Astrocyte (in vitro differentiated cells and primary cell): ENCODE measurements around the gene MOV10L1. TPM values are rescaled to one million over a fixed set of nuclear protein-coding genes. Genes with fewer than 3 reads are reported as not detected.

Experiments used
- DNase-seq: peaks from one replicate; pipeline ENCODE4 v3.0.0-alpha.2; 2010; ENCODE audit warnings: low read depth
- FAIRE-seq: peaks from 2 replicates; lab custom pipeline; 2011; peaks lifted over from hg19 to GRCh38; lab: Jason Lieb, UNC
- H2AFZ ChIP-seq: 2 replicates; pipeline ENCODE4 v1.6.0; 2012; ENCODE audit warnings: low read depth, low read length, inconsistent platforms
- H3K27ac ChIP-seq: 2 replicates; pipeline ENCODE4 v1.5.1; 2011; ENCODE audit warnings: low read depth, low read length, inconsistent platforms
- H3K27me3 ChIP-seq: 2 replicates; pipeline ENCODE4 v1.6.0; 2011; ENCODE audit warnings: low read length, inconsistent platforms; ENCODE audit not compliant: insufficient read depth
- H3K36me3 ChIP-seq: 2 replicates; pipeline ENCODE4 v1.5.1; 2011; ENCODE audit warnings: low read length, inconsistent platforms; ENCODE audit not compliant: insufficient read depth
- H3K4me1 ChIP-seq: 2 replicates; pipeline ENCODE4 v1.5.1; 2011; ENCODE audit warnings: low read length, inconsistent platforms; ENCODE audit not compliant: insufficient read depth
- H3K4me2 ChIP-seq: 2 replicates; pipeline ENCODE4 v1.6.0; 2012; ENCODE audit warnings: low read length, inconsistent platforms
- H3K4me3 ChIP-seq: 2 replicates; pipeline ENCODE4 v1.5.1; 2011; ENCODE audit warnings: low read depth, mild to moderate bottlenecking, low read length, inconsistent platforms; ENCODE audit not compliant: insufficient read depth
- H3K79me2 ChIP-seq: 2 replicates; pipeline ENCODE4 v1.6.0; 2012; ENCODE audit warnings: mild to moderate bottlenecking, low read length, inconsistent platforms; ENCODE audit not compliant: insufficient read depth
- H3K9ac ChIP-seq: 2 replicates; pipeline ENCODE4 v1.6.0; 2012; ENCODE audit warnings: mild to moderate bottlenecking, low read length, inconsistent platforms
- H3K9me3 ChIP-seq: 2 replicates; pipeline ENCODE4 v1.5.1; 2012; ENCODE audit warnings: low read depth, mild to moderate bottlenecking, low read length, inconsistent platforms; ENCODE audit not compliant: insufficient read depth
- H4K20me1 ChIP-seq: 2 replicates; pipeline ENCODE4 v1.6.0; 2012; ENCODE audit warnings: low read length, inconsistent platforms; ENCODE audit not compliant: insufficient read depth
- H3K27ac Mint-ChIP-seq: one replicate; pipeline ENCODE4 v1.8.0; 2021; ENCODE audit warnings: mild to moderate bottlenecking, mixed read lengths; ENCODE audit not compliant: unreplicated experiment
- H3K27me3 Mint-ChIP-seq: one replicate; pipeline ENCODE4 v1.8.0; 2021; ENCODE audit warnings: low read depth, mixed read lengths; ENCODE audit not compliant: unreplicated experiment
- H3K36me3 Mint-ChIP-seq: one replicate; pipeline ENCODE4 v1.8.0; 2021; ENCODE audit warnings: low read depth, mixed read lengths; ENCODE audit not compliant: unreplicated experiment
- H3K4me1 Mint-ChIP-seq: one replicate; pipeline ENCODE4 v1.8.0; 2021; ENCODE audit warnings: low read depth, mixed read lengths; ENCODE audit not compliant: unreplicated experiment
- H3K4me3 Mint-ChIP-seq: one replicate; pipeline ENCODE4 v1.8.0; 2021; ENCODE audit warnings: mild to moderate bottlenecking, moderate library complexity, mixed read lengths; ENCODE audit not compliant: unreplicated experiment
- H3K9me3 Mint-ChIP-seq: one replicate; pipeline ENCODE4 v1.8.0; 2021; ENCODE audit warnings: mild to moderate bottlenecking, mixed read lengths; ENCODE audit not compliant: unreplicated experiment
- CTCF ChIP-seq: IDR thresholded peaks from 2 replicates; pipeline ENCODE4 v1.5.1; 2011; ENCODE audit warnings: low read depth, mild to moderate bottlenecking, inconsistent platforms, low read length, moderate library complexity; ENCODE audit not compliant: insufficient read depth
- EZH2 ChIP-seq: IDR thresholded peaks from 2 replicates; pipeline ENCODE4 v1.6.1; 2012; ENCODE audit warnings: mild to moderate bottlenecking, low read length, inconsistent platforms; ENCODE audit not compliant: insufficient read depth
- total RNA-seq: library from RNA; stranded (reverse); gene quantifications from 2 replicates; pipeline ENCODE4 v1.2.1, GENCODE V29; 2021

MOV10L1 gene
- total RNA-seq, 1 donor from 2014 or later, result 0.61 TPM

GRCh38 chr22:50063589-50064393 is 26.0 kb upstream of the MOV10L1 start:
- Histone ChIP-seq H3K4me1 (no peaks in the 10 kb centered on the region), H3K9me3 (no peaks in the 10 kb centered on the region), H3K27ac (no peak overlapping the region), H4K20me1 (no peaks in the 10 kb centered on the region), H2AFZ (no peak overlapping the region), H3K36me3 (no peaks in the 10 kb centered on the region), H3K4me3 (no peak overlapping the region), H3K4me2 (no peak overlapping the region), H3K79me2 (no peaks in the 10 kb centered on the region), H3K9ac (no peak overlapping the region), H3K27me3 (peaks cover 12% of the 10 kb centered on the region)
- DNase-seq (no peak), FAIRE-seq (no peak)
- no peak for TF ChIP-seq CTCF
- TF ChIP-seq EZH2, result no peak
- Mint-ChIP-seq H3K4me3 (no peak overlapping the region), H3K4me1 (peaks cover 2% of the 10 kb centered on the region), H3K27me3 (peaks cover 29% of the 10 kb centered on the region), H3K36me3 (no peaks in the 10 kb centered on the region), H3K27ac (no peak overlapping the region), H3K9me3 (no peaks in the 10 kb centered on the region)

- Histone ChIP-seq H3K9ac (no peak overlapping the region), H3K36me3 (no peaks in the 10 kb centered on the region), H3K4me2 (no peak overlapping the region), H2AFZ (no peak overlapping the region), H3K27ac (no peak overlapping the region), H3K27me3 (peaks cover 9% of the 10 kb centered on the region), H3K9me3 (no peaks in the 10 kb centered on the region), H3K4me3 (no peak overlapping the region), H4K20me1 (no peaks in the 10 kb centered on the region), H3K4me1 (no peaks in the 10 kb centered on the region), H3K79me2 (no peaks in the 10 kb centered on the region)
- Mint-ChIP-seq H3K27ac (no peak overlapping the region), H3K36me3 (no peaks in the 10 kb centered on the region), H3K27me3 (peaks cover 23% of the 10 kb centered on the region), H3K4me1 (no peaks in the 10 kb centered on the region), H3K9me3 (no peaks in the 10 kb centered on the region), H3K4me3 (no peak overlapping the region)
- DNase-seq (no peak), FAIRE-seq (no peak)
- no peak for TF ChIP-seq EZH2
These were observed 25.4 kb upstream of the MOV10L1 start for GRCh38 chr22:50064453-50064852.

- Histone ChIP-seq H3K4me3 (no peak overlapping the region), H3K36me3 (no peaks in the 10 kb centered on the region), H3K9ac (no peak overlapping the region), H4K20me1 (no peaks in the 10 kb centered on the region), H3K4me1 (no peaks in the 10 kb centered on the region), H3K4me2 (no peak overlapping the region), H3K79me2 (no peaks in the 10 kb centered on the region), H3K27me3 (peaks cover 6% of the 10 kb centered on the region), H2AFZ (no peak overlapping the region), H3K9me3 (no peaks in the 10 kb centered on the region), H3K27ac (no peak overlapping the region)
- DNase-seq, result no peak
- H3K27me3 Mint-ChIP-seq, result peaks cover 16% of the 10 kb centered on the region
- no peak overlapping the region for H3K27ac Mint-ChIP-seq
- H3K36me3 Mint-ChIP-seq, result no peaks in the 10 kb centered on the region
- no peak for FAIRE-seq
- TF ChIP-seq CTCF, result no peak
- no peak for TF ChIP-seq EZH2
- H3K4me3 Mint-ChIP-seq, result no peak overlapping the region
- no peaks in the 10 kb centered on the region for H3K4me1 Mint-ChIP-seq
- no peaks in the 10 kb centered on the region for H3K9me3 Mint-ChIP-seq
These were observed 22.6 kb upstream of the MOV10L1 start for GRCh38 chr22:50067244-50067643.
